H9 (cell line): ENCODE measurements around the gene LAGE3. TPM values are rescaled to one million over a fixed set of nuclear protein-coding genes. Genes with fewer than 3 reads are reported as not detected.

Source experiments
- DNase-seq: peaks from one replicate; pipeline ENCODE4 v3.0.0-alpha.2; 2017
- H2AFZ ChIP-seq: one replicate; pipeline ENCODE4 v1.6.1; 2013; ENCODE audit warnings: mild to moderate bottlenecking, low read length, control low read depth, moderate library complexity
- H2AK5ac ChIP-seq: 2 replicates; pipeline ENCODE4 v1.6.1; 2013; ENCODE audit warnings: low read length, control low read depth, mixed read lengths; ENCODE audit not compliant: insufficient read length
- H2BK120ac ChIP-seq: one replicate; pipeline ENCODE4 v1.6.1; 2013; ENCODE audit warnings: low read depth, mild to moderate bottlenecking, low read length, control low read depth, inconsistent platforms; ENCODE audit not compliant: poor library complexity, severe bottlenecking
- H2BK12ac ChIP-seq: 2 replicates; pipeline ENCODE4 v1.6.1; 2013; ENCODE audit warnings: low read length, control low read depth, mixed read lengths, low read depth; ENCODE audit not compliant: insufficient read length
- H2BK15ac ChIP-seq: 2 replicates; pipeline ENCODE4 v1.6.1; 2013; ENCODE audit warnings: low read depth, low read length, control low read depth
- H2BK20ac ChIP-seq: one replicate; pipeline ENCODE4 v1.6.1; 2013; ENCODE audit warnings: low read depth, mild to moderate bottlenecking, low read length, control low read depth, inconsistent platforms; ENCODE audit not compliant: poor library complexity, severe bottlenecking
- H2BK5ac ChIP-seq: 2 replicates; pipeline ENCODE4 v1.6.1; 2013; ENCODE audit warnings: low read length, control low read depth, mixed read lengths; ENCODE audit not compliant: insufficient read length
- H3K14ac ChIP-seq: 2 replicates; pipeline ENCODE4 v1.6.1; 2013; ENCODE audit warnings: low read length, control low read depth; ENCODE audit not compliant: insufficient read depth
- H3K18ac ChIP-seq: 2 replicates; pipeline ENCODE4 v1.6.1; 2013; ENCODE audit warnings: low read depth, mild to moderate bottlenecking, mixed read lengths, low read length, control low read depth; ENCODE audit not compliant: insufficient read length
- H3K23ac ChIP-seq: 2 replicates; pipeline ENCODE4 v1.6.1; 2013; ENCODE audit warnings: low read length, control low read depth, mixed read lengths, low read depth; ENCODE audit not compliant: insufficient read length
- H3K23me2 ChIP-seq: 2 replicates; pipeline ENCODE4 v1.6.1; 2013; ENCODE audit warnings: low read depth, mild to moderate bottlenecking, mixed read lengths, low read length, control low read depth; ENCODE audit not compliant: insufficient read length, poor library complexity, severe bottlenecking
- H3K27ac ChIP-seq: 2 replicates; pipeline ENCODE4 v1.5.1; 2013; ENCODE audit warnings: low read length, control low read depth, mixed read lengths, low read depth; ENCODE audit not compliant: insufficient read length
- H3K27me3 ChIP-seq: 2 replicates; pipeline ENCODE4 v1.6.1; 2013; ENCODE audit warnings: low read length, control low read depth, inconsistent platforms; ENCODE audit not compliant: insufficient read depth
- H3K4ac ChIP-seq: 2 replicates; pipeline ENCODE4 v1.6.1; 2013; ENCODE audit warnings: low read depth, mild to moderate bottlenecking, control low read depth, inconsistent platforms, low read length, moderate library complexity
- H3K4me1 ChIP-seq: 2 replicates; pipeline ENCODE4 v1.6.1; 2013; ENCODE audit warnings: low read length, control low read depth, inconsistent platforms; ENCODE audit not compliant: insufficient read depth
- H3K4me2 ChIP-seq: 2 replicates; pipeline ENCODE4 v1.6.1; 2013; ENCODE audit warnings: low read length, control low read depth, mixed read lengths; ENCODE audit not compliant: insufficient read length, insufficient read depth
- H3K56ac ChIP-seq: 2 replicates; pipeline ENCODE4 v1.6.1; 2013; ENCODE audit warnings: low read depth, mild to moderate bottlenecking, mixed read lengths, low read length, control low read depth; ENCODE audit not compliant: insufficient read length
- H3K79me1 ChIP-seq: 2 replicates; pipeline ENCODE4 v1.6.1; 2013; ENCODE audit warnings: low read depth, mild to moderate bottlenecking, moderate library complexity, low read length, control low read depth, inconsistent platforms; ENCODE audit not compliant: insufficient read depth, poor library complexity, severe bottlenecking
- H3K79me2 ChIP-seq: 2 replicates; pipeline ENCODE4 v1.6.1; 2013; ENCODE audit warnings: low read length, control low read depth, inconsistent platforms; ENCODE audit not compliant: insufficient read depth
- H3K9ac ChIP-seq: 2 replicates; pipeline ENCODE4 v1.6.1; 2013; ENCODE audit warnings: low read length, control low read depth, mixed read lengths; ENCODE audit not compliant: insufficient read length; ENCODE audit errors: extremely low read depth
- H3K9me3 ChIP-seq: one replicate; pipeline ENCODE4 v1.6.1; 2013; ENCODE audit warnings: low read depth, low read length, inconsistent platforms; ENCODE audit not compliant: control insufficient read depth
- H3T11ph ChIP-seq: one replicate; pipeline ENCODE4 v1.6.1; 2013; ENCODE audit warnings: mild to moderate bottlenecking, low read length, control low read depth, inconsistent platforms
- H4K20me1 ChIP-seq: one replicate; pipeline ENCODE4 v1.6.1; 2013; ENCODE audit not compliant: control insufficient read depth, insufficient read length, insufficient read depth
- H4K5ac ChIP-seq: 2 replicates; pipeline ENCODE4 v1.6.1; 2013; ENCODE audit warnings: low read depth, mild to moderate bottlenecking, mixed read lengths, low read length, control low read depth; ENCODE audit not compliant: insufficient read length
- H4K8ac ChIP-seq: replicated peaks from 2 replicates; pipeline ENCODE4 v1.6.1; 2013; ENCODE audit warnings: low read length, control low read depth, mixed read lengths, low read depth; ENCODE audit not compliant: insufficient read length
- H4K91ac ChIP-seq: 2 replicates; pipeline ENCODE4 v1.6.1; 2013; ENCODE audit warnings: low read depth, mild to moderate bottlenecking, moderate library complexity, mixed read lengths, low read length, control low read depth; ENCODE audit not compliant: insufficient read length
- H3K27ac Mint-ChIP-seq, 3 experiments: 2 replicates in 2 of 3; 3 replicates in 1 of 3; pipeline ENCODE4 v1.8.0; 2020 to 2021; ENCODE audit warnings: mixed read lengths in 3 of 3, mild to moderate bottlenecking in 1 of 3, moderate library complexity in 1 of 3
- H3K27me3 Mint-ChIP-seq: 2 replicates; pipeline ENCODE4 v1.8.0; 2021; ENCODE audit warnings: low read depth, mild to moderate bottlenecking, moderate library complexity, mixed read lengths
- H3K36me3 Mint-ChIP-seq, 3 experiments: 2 replicates in 2 of 3; 3 replicates in 1 of 3; pipeline ENCODE4 v1.8.0; 2020 to 2021; ENCODE audit warnings: low read depth in 3 of 3, mixed read lengths in 3 of 3; ENCODE audit not compliant: insufficient read depth in 1 of 3
- H3K4me1 Mint-ChIP-seq, 2 experiments: 2 replicates each; pipeline ENCODE4 v1.8.0; 2020; ENCODE audit warnings: mixed read lengths in 2 of 2
- H3K4me3 Mint-ChIP-seq, 2 experiments: 2 replicates in 1 of 2; 3 replicates in 1 of 2; pipeline ENCODE4 v1.8.0; 2020 to 2021; ENCODE audit warnings: mild to moderate bottlenecking in 2 of 2, mixed read lengths in 2 of 2, moderate library complexity in 1 of 2
- H3K9me3 Mint-ChIP-seq, 2 experiments: 2 replicates in 1 of 2; 3 replicates in 1 of 2; pipeline ENCODE4 v1.8.0; 2020; ENCODE audit warnings: mild to moderate bottlenecking in 2 of 2, mixed read lengths in 2 of 2, moderate library complexity in 1 of 2
- WGBS: extraction: QIAGEN DNeasy Blood & Tissue Kit; methylation state at CpG from one replicate; pipeline ENCODE4 v1.1.7; 2013; ENCODE audit warnings: missing lambda C conversion rate, low lambda C conversion rate, mixed read lengths; ENCODE audit not compliant: insufficient read length; ENCODE audit errors: extremely low coverage; 5-methylcytosine and 5-hydroxymethylcytosine counted together
- total RNA-seq: library from RNA; stranded (reverse); gene quantifications from 2 replicates; pipeline ENCODE4 v1.2.1, GENCODE V29; 2021
- TF ChIP-seq, protein P1 (sequence below): fragments of 200-600 bp; sonication (generic); conservative IDR thresholded peaks from 3 replicates; pipeline ENCODE4 v1.8.0; 2021; ENCODE audit warnings: antibody characterized with exemption, mild to moderate bottlenecking

LAGE3 gene
- total RNA-seq, 1 experiment from 2014 or later, result 32.5 TPM

DNA sequence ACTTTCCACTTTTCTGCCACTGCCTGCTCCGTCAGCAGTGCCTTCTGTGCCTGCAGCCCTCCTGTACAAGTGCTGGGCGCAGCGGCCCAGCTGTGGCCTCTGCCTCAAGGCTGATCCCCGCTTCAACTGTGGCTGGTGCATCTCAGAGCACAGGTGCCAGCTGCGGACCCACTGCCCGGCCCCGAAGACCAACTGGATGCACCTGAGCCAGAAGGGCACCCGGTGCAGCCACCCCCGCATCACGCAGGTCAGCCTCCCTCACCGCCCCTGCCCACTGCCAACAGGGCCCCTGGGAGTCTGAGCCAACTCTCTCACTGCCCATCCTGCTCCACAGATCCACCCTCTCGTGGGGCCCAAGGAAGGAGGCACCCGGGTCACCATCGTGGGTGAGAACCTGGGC is 13.5 kb downstream of the LAGE3 start:
- Histone ChIP-seq H4K91ac (no peak overlapping the region), H3K56ac (no peak overlapping the region), H3K23me2 (no peaks in the 10 kb centered on the region), H3K9me3 (peaks cover 27% of the 10 kb centered on the region), H3K18ac (no peak overlapping the region), H3K23ac (no peak overlapping the region), H4K5ac (no peak overlapping the region), H3K9ac (no peak overlapping the region), H3K14ac (no peak overlapping the region), H2BK5ac (no peak overlapping the region), H2AK5ac (no peak overlapping the region), H3T11ph (no peak overlapping the region), H2BK12ac (no peak overlapping the region), H2BK120ac (no peak overlapping the region), H3K4me2 (no peak overlapping the region), H2AFZ (no peak overlapping the region), H3K79me1 (no peaks in the 10 kb centered on the region), H2BK20ac (no peak overlapping the region), H3K79me2 (no peaks in the 10 kb centered on the region), H4K20me1 (no peaks in the 10 kb centered on the region), H3K4ac (no peak overlapping the region), H3K27ac (no peak overlapping the region), H2BK15ac (no peak overlapping the region), H3K27me3 (no peaks in the 10 kb centered on the region), H3K4me1 (no peaks in the 10 kb centered on the region), H4K8ac (no peak overlapping the region)
- Mint-ChIP-seq H3K4me3 (no peak overlapping the region), H3K27me3 (no peaks in the 10 kb centered on the region; the same call in 1 of the 2 replicates), H3K4me1 (no peaks in the 10 kb centered on the region), H3K9me3 (peaks cover 48 to 84% of the 10 kb centered on the region in 2 experiments), H3K36me3 (peaks cover 23 to 57% (median 53%) of the 10 kb centered on the region in 3 experiments), H3K27ac (no peak overlapping the region)
- no peak for DNase-seq
- TF ChIP-seq, protein P1, sequence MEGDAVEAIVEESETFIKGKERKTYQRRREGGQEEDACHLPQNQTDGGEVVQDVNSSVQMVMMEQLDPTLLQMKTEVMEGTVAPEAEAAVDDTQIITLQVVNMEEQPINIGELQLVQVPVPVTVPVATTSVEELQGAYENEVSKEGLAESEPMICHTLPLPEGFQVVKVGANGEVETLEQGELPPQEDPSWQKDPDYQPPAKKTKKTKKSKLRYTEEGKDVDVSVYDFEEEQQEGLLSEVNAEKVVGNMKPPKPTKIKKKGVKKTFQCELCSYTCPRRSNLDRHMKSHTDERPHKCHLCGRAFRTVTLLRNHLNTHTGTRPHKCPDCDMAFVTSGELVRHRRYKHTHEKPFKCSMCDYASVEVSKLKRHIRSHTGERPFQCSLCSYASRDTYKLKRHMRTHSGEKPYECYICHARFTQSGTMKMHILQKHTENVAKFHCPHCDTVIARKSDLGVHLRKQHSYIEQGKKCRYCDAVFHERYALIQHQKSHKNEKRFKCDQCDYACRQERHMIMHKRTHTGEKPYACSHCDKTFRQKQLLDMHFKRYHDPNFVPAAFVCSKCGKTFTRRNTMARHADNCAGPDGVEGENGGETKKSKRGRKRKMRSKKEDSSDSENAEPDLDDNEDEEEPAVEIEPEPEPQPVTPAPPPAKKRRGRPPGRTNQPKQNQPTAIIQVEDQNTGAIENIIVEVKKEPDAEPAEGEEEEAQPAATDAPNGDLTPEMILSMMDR, result no peak
- whole genome bisulfite sequencing, result no CpG with 5 or more reads among the region's 14 CpGs
